K562 (cell line): ENCODE results near the gene SIGLEC6. TPM values are rescaled to one million over a fixed set of nuclear protein-coding genes. Genes with fewer than 3 reads are reported as not detected.

ENCODE experiments used
- CBX8 ChIP-seq: fragments of 200-600 bp; sonication (generic); IDR thresholded peaks from 2 replicates; pipeline ENCODE4 v1.6.1; 2012; ENCODE audit warnings: borderline replicate concordance, mixed run types, low read depth, mild to moderate bottlenecking, moderate library complexity, mixed read lengths, low read length, control low read depth, inconsistent platforms; ENCODE audit not compliant: poor library complexity, severe bottlenecking; ENCODE audit errors: extremely low read depth
- ETV6 ChIP-seq, 3 experiments: fragments of 150-350 bp in 1 of 3; sonication (generic) in 1 of 3; formaldehyde crosslinking in 1 of 3; IDR thresholded peaks; 2 replicates each; pipeline versions ENCODE4 v1.6.1 to v1.8.0; 2014 to 2022; ENCODE audit warnings: borderline replicate concordance in 2 of 3, low read depth in 2 of 3, antibody characterized with exemption in 1 of 3, low read length in 1 of 3, mild to moderate bottlenecking in 1 of 3, missing genetic modification reagents in 1 of 3
- FOS ChIP-seq: IDR thresholded peaks from 3 replicates; pipeline ENCODE4 v1.6.1; 2011; ENCODE audit not compliant: insufficient read length; ENCODE audit errors: extremely low read depth
- GMEB1 ChIP-seq: fragments of 250-450 bp; sonication (Bioruptor Pico); IDR thresholded peaks from 2 replicates; pipeline ENCODE4 v1.4.0; 2020; ENCODE audit warnings: mild to moderate bottlenecking
- HIVEP1 ChIP-seq: fragments of 250-450 bp; sonication (Bioruptor Pico); IDR thresholded peaks from 2 replicates; pipeline ENCODE4 v1.4.0; 2020; ENCODE audit warnings: mild to moderate bottlenecking
- ID3 ChIP-seq, 2 experiments: fragments of 250-450 bp in 1 of 2; fragments of 450-650 bp in 1 of 2; sonication (Bioruptor Pico) in 1 of 2; IDR thresholded peaks; 2 replicates each; pipeline versions ENCODE4 v1.6.1 to v1.8.0; 2016 to 2021; ENCODE audit warnings: mild to moderate bottlenecking in 2 of 2, moderate library complexity in 2 of 2, missing compliant biosample characterization in 1 of 2, missing genetic modification characterization in 1 of 2
- KAT8 ChIP-seq: fragments of 450-650 bp; IDR thresholded peaks from 2 replicates; pipeline ENCODE4 v1.6.1; 2016; ENCODE audit warnings: low read depth, mild to moderate bottlenecking
- MBD2 ChIP-seq: sonication (generic); IDR thresholded peaks from 2 replicates; pipeline ENCODE4 v1.6.1; 2016; ENCODE audit warnings: low read depth, borderline replicate concordance
- MEF2A ChIP-seq: IDR thresholded peaks from 2 replicates; pipeline ENCODE4 v1.6.1; 2011; ENCODE audit warnings: low read depth, mild to moderate bottlenecking, low read length, moderate library complexity; ENCODE audit not compliant: control insufficient read depth
- NBN ChIP-seq: fragments of 450-650 bp; IDR thresholded peaks from 2 replicates; pipeline ENCODE4 v1.6.1; 2016; ENCODE audit warnings: low read depth, mild to moderate bottlenecking
- NR3C1 ChIP-seq: sonication (generic); formaldehyde crosslinking; IDR thresholded peaks from 2 replicates; pipeline ENCODE4 v1.8.1; 2022; ENCODE audit warnings: missing genetic modification reagents
- PATZ1 ChIP-seq: fragments of 250-450 bp; sonication (Bioruptor Pico); IDR thresholded peaks from 2 replicates; pipeline ENCODE4 v1.5.0; 2020; ENCODE audit warnings: mild to moderate bottlenecking, borderline replicate concordance
- RBFOX2 ChIP-seq: fragments of 200-400 bp; formaldehyde crosslinking; IDR thresholded peaks from 2 replicates; pipeline ENCODE4 v1.6.1; 2017; ENCODE audit warnings: low read depth, mild to moderate bottlenecking, low read length, moderate library complexity
- SMARCB1 ChIP-seq: IDR thresholded peaks from 2 replicates; pipeline ENCODE4 v1.6.1; 2011; ENCODE audit warnings: improper control_type of control experiment, low read depth; ENCODE audit not compliant: insufficient read length
- SMARCC2 ChIP-seq: fragments of 450-650 bp; IDR thresholded peaks from 2 replicates; pipeline ENCODE4 v1.6.1; 2017; ENCODE audit warnings: antibody characterized with exemption, moderate library complexity, mild to moderate bottlenecking, low read depth
- TEAD1 ChIP-seq, 2 experiments: fragments of 450-650 bp in 1 of 2; sonication (generic) in 1 of 2; formaldehyde crosslinking; IDR thresholded peaks; 2 replicates each; pipeline versions ENCODE4 v1.4.0 to v1.8.0; 2020 to 2022; ENCODE audit warnings: mild to moderate bottlenecking in 2 of 2, missing genetic modification reagents in 1 of 2
- TRIM24 ChIP-seq, 2 experiments: fragments of 450-650 bp; IDR thresholded peaks; 2 replicates each; pipeline ENCODE4 v1.6.1; 2016
- ZBTB49 ChIP-seq: sonication (generic); formaldehyde crosslinking; IDR thresholded peaks from 2 replicates; pipeline ENCODE4 v1.8.0; 2022; ENCODE audit warnings: missing genetic modification reagents, mild to moderate bottlenecking, borderline replicate concordance
- ZNF165 ChIP-seq: fragments of 250-450 bp; sonication (Bioruptor Pico); IDR thresholded peaks from 2 replicates; pipeline ENCODE4 v1.4.0; 2020; ENCODE audit warnings: borderline replicate concordance
- ZNF239 ChIP-seq: fragments of 250-450 bp; sonication (Bioruptor Pico); IDR thresholded peaks from 2 replicates; pipeline ENCODE4 v1.4.0; 2020; ENCODE audit warnings: mild to moderate bottlenecking
- polyA plus RNA-seq, 8 experiments: library from polyadenylated mRNA; depleted of rRNA in 4 of 8; stranded (reverse) in 5 of 8; unstranded in 3 of 8; fragments of >200 nt; fragmentation: Nextera tagmentation in 2 of 8; fragmentation: Illumina TruSeq in 1 of 8; extraction: Ambion mirVana in 2 of 8; extraction: Trizol in 1 of 8; gene quantifications; 2 replicates each; pipeline versions ENCODE4 v1.2.1 to v1.2.3, GENCODE V29; 2011 to 2014; ENCODE audit warnings: inconsistent platforms in 1 of 8, missing spikeins in 1 of 8
- total RNA-seq, 7 experiments: library from RNA; depleted of rRNA in 6 of 7; stranded (reverse); fragments of >200 nt in 6 of 7; fragmentation: Illumina TruSeq in 2 of 7; extraction: Trizol in 2 of 7; gene quantifications; 2 replicates each; pipeline versions ENCODE4 v1.2.1 to v1.2.3, GENCODE V29; 2011 to 2021; ENCODE audit warnings: low replicate concordance in 1 of 7

The SIGLEC6 gene
- total and polyA plus RNA-seq, 9 of the 15 experiments (the other 6 are each of a cell fraction or from before 2014, with no cell fraction given) = 0.03 to 17.5 (median 0.71) TPM

- TF ChIP-seq NR3C1 (no peak), MEF2A (peak; percentile 58; the same call in 1 of the 2 replicates), TEAD1 (CRISPR knock-in tag; IDR thresholded peaks at IDR 0.05) (peak; percentile 95 to 96), ZBTB49 (CRISPR knock-in tag) (no peak), HIVEP1 (0 out of 2 replicates have a peak, but pooled peaks have one; percentile 10), ZNF165 (CRISPR knock-in tag) (no peak), ETV6 (IDR thresholded peaks at IDR 0.05; ENCODE audit: borderline replicate concordance in 1 of 2, low read depth in 2 of 2, low read length in 1 of 2) (peak; percentile 51 to 94; a peak in 3 of 4 replicates), ETV6 (CRISPR knock-in tag; IDR thresholded peaks at IDR 0.05; ENCODE audit: borderline replicate concordance) (no peak), CBX8 (no peak), GMEB1 (CRISPR knock-in tag) (peak; percentile 31; the same call in 1 of the 2 replicates), SMARCC2 (peak; percentile 99), TRIM24 (IDR thresholded peaks at IDR 0.05) (peak; percentile 52 to 90), FOS (peak; percentile 80), ZNF239 (CRISPR knock-in tag) (peak; percentile 60), NBN (peak; percentile 87), SMARCB1 (peak; percentile 89), KAT8 (no peak), PATZ1 (CRISPR knock-in tag) (no peak), RBFOX2 (peak; percentile 26; the same call in 1 of the 2 replicates), MBD2 (peak; percentile 88), ID3 (CRISPR knock-in tag; IDR thresholded peaks at IDR 0.05) (0 out of 2 replicates have a peak, but pooled peaks have one; percentile 38), ID3 (tag; IDR thresholded peaks at IDR 0.05) (no peak)
Observed at GRCh38 chr19:51546650-51547396, 15.4 kb upstream of the SIGLEC6 start (continued).
